WERI-Rb-1 (cell line): ENCODE results near the gene USP3.

Experiments
- DNase-seq: peaks from one replicate; pipeline ENCODE4 v3.0.0-alpha.2; 2020
- H3K27ac ChIP-seq: fragments of 250-450 bp; sonication (Bioruptor Pico); 2 replicates; pipeline ENCODE4 v1.5.1; 2020; ENCODE audit warnings: mild to moderate bottlenecking, moderate library complexity
- H3K27me3 ChIP-seq: fragments of 250-450 bp; sonication (Bioruptor Pico); 2 replicates; pipeline ENCODE4 v1.5.1; 2021; ENCODE audit warnings: mild to moderate bottlenecking, low read depth, moderate library complexity; ENCODE audit not compliant: insufficient read depth, severe bottlenecking
- H3K36me3 ChIP-seq: fragments of 250-450 bp; sonication (Bioruptor Pico); 2 replicates; pipeline ENCODE4 v1.5.1; 2020; ENCODE audit warnings: mild to moderate bottlenecking, moderate library complexity
- H3K4me3 ChIP-seq: 2 replicates; pipeline ENCODE4 v1.5.1; 2011; ENCODE audit warnings: low read depth, mild to moderate bottlenecking, control low read depth, low read length
- H3K9me3 ChIP-seq: fragments of 250-450 bp; sonication (Bioruptor Pico); 2 replicates; pipeline ENCODE4 v1.5.1; 2021; ENCODE audit warnings: mild to moderate bottlenecking, moderate library complexity; ENCODE audit not compliant: severe bottlenecking
- CTCF ChIP-seq: IDR thresholded peaks from 2 replicates; pipeline ENCODE4 v1.5.1; 2011; ENCODE audit warnings: low read depth, mild to moderate bottlenecking, control low read depth, inconsistent platforms, low read length

Gene USP3

GRCh38 chr15:63465104-63465503, 39.3 kb upstream of the USP3 start:
- TF ChIP-seq CTCF = no peak
- H3K36me3 ChIP-seq = no peaks in the 10 kb centered on the region
- no peak for DNase-seq
- no peak overlapping the region for H3K4me3 ChIP-seq
- H3K27ac ChIP-seq = no peak overlapping the region
- H3K9me3 ChIP-seq = no peaks in the 10 kb centered on the region
- H3K27me3 ChIP-seq = no peaks in the 10 kb centered on the region

- peak; percentile 76 for TF ChIP-seq CTCF
- Histone ChIP-seq H3K36me3 (no peaks in the 10 kb centered on the region), H3K4me3 (no peak overlapping the region), H3K27me3 (no peaks in the 10 kb centered on the region), H3K27ac (no peak overlapping the region), H3K9me3 (no peaks in the 10 kb centered on the region)
- peak; percentile 71 for DNase-seq
Observed at GRCh38 chr15:63466378-63467192, 37.8 kb upstream of the USP3 start.

GRCh38 chr15:63469190-63469589, 35.2 kb upstream of the USP3 start:
- Histone ChIP-seq H3K4me3 (no peak overlapping the region), H3K27ac (peak overlapping the region; percentile 60), H3K9me3 (no peaks in the 10 kb centered on the region), H3K36me3 (no peaks in the 10 kb centered on the region), H3K27me3 (no peaks in the 10 kb centered on the region)
- peak; percentile 37 for DNase-seq
- TF ChIP-seq CTCF = no peak

GRCh38 chr15:63469984-63470383, 34.4 kb upstream of the USP3 start:
- Histone ChIP-seq H3K27me3 (no peaks in the 10 kb centered on the region), H3K4me3 (no peak overlapping the region), H3K9me3 (no peaks in the 10 kb centered on the region), H3K36me3 (no peaks in the 10 kb centered on the region), H3K27ac (no peak overlapping the region)
- no peak for TF ChIP-seq CTCF
- DNase-seq = no peak

- no peaks in the 10 kb centered on the region for H3K36me3 ChIP-seq
- no peak overlapping the region for H3K27ac ChIP-seq
- H3K4me3 ChIP-seq = no peak overlapping the region
- no peaks in the 10 kb centered on the region for H3K9me3 ChIP-seq
- no peak for TF ChIP-seq CTCF
- H3K27me3 ChIP-seq = no peaks in the 10 kb centered on the region
- no peak for DNase-seq
Observed at GRCh38 chr15:63473007-63473748, 31.2 kb upstream of the USP3 start.
